H9 (cell line): ENCODE measurements around the gene POLDIP3. TPM values are rescaled to one million over a fixed set of nuclear protein-coding genes. Genes with fewer than 3 reads are reported as not detected.

Source experiments
- DNase-seq: peaks from one replicate; pipeline ENCODE4 v3.0.0-alpha.2; 2017
- H2AFZ ChIP-seq: one replicate; pipeline ENCODE4 v1.6.1; 2013; ENCODE audit warnings: mild to moderate bottlenecking, low read length, control low read depth, moderate library complexity
- H2AK5ac ChIP-seq: 2 replicates; pipeline ENCODE4 v1.6.1; 2013; ENCODE audit warnings: low read length, control low read depth, mixed read lengths; ENCODE audit not compliant: insufficient read length
- H2BK120ac ChIP-seq: one replicate; pipeline ENCODE4 v1.6.1; 2013; ENCODE audit warnings: low read depth, mild to moderate bottlenecking, low read length, control low read depth, inconsistent platforms; ENCODE audit not compliant: poor library complexity, severe bottlenecking
- H2BK12ac ChIP-seq: 2 replicates; pipeline ENCODE4 v1.6.1; 2013; ENCODE audit warnings: low read length, control low read depth, mixed read lengths, low read depth; ENCODE audit not compliant: insufficient read length
- H2BK15ac ChIP-seq: 2 replicates; pipeline ENCODE4 v1.6.1; 2013; ENCODE audit warnings: low read depth, low read length, control low read depth
- H2BK20ac ChIP-seq: one replicate; pipeline ENCODE4 v1.6.1; 2013; ENCODE audit warnings: low read depth, mild to moderate bottlenecking, low read length, control low read depth, inconsistent platforms; ENCODE audit not compliant: poor library complexity, severe bottlenecking
- H2BK5ac ChIP-seq: 2 replicates; pipeline ENCODE4 v1.6.1; 2013; ENCODE audit warnings: low read length, control low read depth, mixed read lengths; ENCODE audit not compliant: insufficient read length
- H3K14ac ChIP-seq: 2 replicates; pipeline ENCODE4 v1.6.1; 2013; ENCODE audit warnings: low read length, control low read depth; ENCODE audit not compliant: insufficient read depth
- H3K18ac ChIP-seq: 2 replicates; pipeline ENCODE4 v1.6.1; 2013; ENCODE audit warnings: low read depth, mild to moderate bottlenecking, mixed read lengths, low read length, control low read depth; ENCODE audit not compliant: insufficient read length
- H3K23ac ChIP-seq: 2 replicates; pipeline ENCODE4 v1.6.1; 2013; ENCODE audit warnings: low read length, control low read depth, mixed read lengths, low read depth; ENCODE audit not compliant: insufficient read length
- H3K23me2 ChIP-seq: 2 replicates; pipeline ENCODE4 v1.6.1; 2013; ENCODE audit warnings: low read depth, mild to moderate bottlenecking, mixed read lengths, low read length, control low read depth; ENCODE audit not compliant: insufficient read length, poor library complexity, severe bottlenecking
- H3K27ac ChIP-seq: 2 replicates; pipeline ENCODE4 v1.5.1; 2013; ENCODE audit warnings: low read length, control low read depth, mixed read lengths, low read depth; ENCODE audit not compliant: insufficient read length
- H3K27me3 ChIP-seq: 2 replicates; pipeline ENCODE4 v1.6.1; 2013; ENCODE audit warnings: low read length, control low read depth, inconsistent platforms; ENCODE audit not compliant: insufficient read depth
- H3K4ac ChIP-seq: 2 replicates; pipeline ENCODE4 v1.6.1; 2013; ENCODE audit warnings: low read depth, mild to moderate bottlenecking, control low read depth, inconsistent platforms, low read length, moderate library complexity
- H3K4me1 ChIP-seq: 2 replicates; pipeline ENCODE4 v1.6.1; 2013; ENCODE audit warnings: low read length, control low read depth, inconsistent platforms; ENCODE audit not compliant: insufficient read depth
- H3K4me2 ChIP-seq: 2 replicates; pipeline ENCODE4 v1.6.1; 2013; ENCODE audit warnings: low read length, control low read depth, mixed read lengths; ENCODE audit not compliant: insufficient read length, insufficient read depth
- H3K56ac ChIP-seq: 2 replicates; pipeline ENCODE4 v1.6.1; 2013; ENCODE audit warnings: low read depth, mild to moderate bottlenecking, mixed read lengths, low read length, control low read depth; ENCODE audit not compliant: insufficient read length
- H3K79me1 ChIP-seq: 2 replicates; pipeline ENCODE4 v1.6.1; 2013; ENCODE audit warnings: low read depth, mild to moderate bottlenecking, moderate library complexity, low read length, control low read depth, inconsistent platforms; ENCODE audit not compliant: insufficient read depth, poor library complexity, severe bottlenecking
- H3K79me2 ChIP-seq: 2 replicates; pipeline ENCODE4 v1.6.1; 2013; ENCODE audit warnings: low read length, control low read depth, inconsistent platforms; ENCODE audit not compliant: insufficient read depth
- H3K9ac ChIP-seq: 2 replicates; pipeline ENCODE4 v1.6.1; 2013; ENCODE audit warnings: low read length, control low read depth, mixed read lengths; ENCODE audit not compliant: insufficient read length; ENCODE audit errors: extremely low read depth
- H3K9me3 ChIP-seq: one replicate; pipeline ENCODE4 v1.6.1; 2013; ENCODE audit warnings: low read depth, low read length, inconsistent platforms; ENCODE audit not compliant: control insufficient read depth
- H3T11ph ChIP-seq: one replicate; pipeline ENCODE4 v1.6.1; 2013; ENCODE audit warnings: mild to moderate bottlenecking, low read length, control low read depth, inconsistent platforms
- H4K20me1 ChIP-seq: one replicate; pipeline ENCODE4 v1.6.1; 2013; ENCODE audit not compliant: control insufficient read depth, insufficient read length, insufficient read depth
- H4K5ac ChIP-seq: 2 replicates; pipeline ENCODE4 v1.6.1; 2013; ENCODE audit warnings: low read depth, mild to moderate bottlenecking, mixed read lengths, low read length, control low read depth; ENCODE audit not compliant: insufficient read length
- H4K8ac ChIP-seq: replicated peaks from 2 replicates; pipeline ENCODE4 v1.6.1; 2013; ENCODE audit warnings: low read length, control low read depth, mixed read lengths, low read depth; ENCODE audit not compliant: insufficient read length
- H4K91ac ChIP-seq: 2 replicates; pipeline ENCODE4 v1.6.1; 2013; ENCODE audit warnings: low read depth, mild to moderate bottlenecking, moderate library complexity, mixed read lengths, low read length, control low read depth; ENCODE audit not compliant: insufficient read length
- H3K27ac Mint-ChIP-seq, 3 experiments: 2 replicates in 2 of 3; 3 replicates in 1 of 3; pipeline ENCODE4 v1.8.0; 2020 to 2021; ENCODE audit warnings: mixed read lengths in 3 of 3, mild to moderate bottlenecking in 1 of 3, moderate library complexity in 1 of 3
- H3K27me3 Mint-ChIP-seq: 2 replicates; pipeline ENCODE4 v1.8.0; 2021; ENCODE audit warnings: low read depth, mild to moderate bottlenecking, moderate library complexity, mixed read lengths
- H3K36me3 Mint-ChIP-seq, 3 experiments: 2 replicates in 2 of 3; 3 replicates in 1 of 3; pipeline ENCODE4 v1.8.0; 2020 to 2021; ENCODE audit warnings: low read depth in 3 of 3, mixed read lengths in 3 of 3; ENCODE audit not compliant: insufficient read depth in 1 of 3
- H3K4me1 Mint-ChIP-seq, 2 experiments: 2 replicates each; pipeline ENCODE4 v1.8.0; 2020; ENCODE audit warnings: mixed read lengths in 2 of 2
- H3K4me3 Mint-ChIP-seq, 2 experiments: 2 replicates in 1 of 2; 3 replicates in 1 of 2; pipeline ENCODE4 v1.8.0; 2020 to 2021; ENCODE audit warnings: mild to moderate bottlenecking in 2 of 2, mixed read lengths in 2 of 2, moderate library complexity in 1 of 2
- H3K9me3 Mint-ChIP-seq, 2 experiments: 2 replicates in 1 of 2; 3 replicates in 1 of 2; pipeline ENCODE4 v1.8.0; 2020; ENCODE audit warnings: mild to moderate bottlenecking in 2 of 2, mixed read lengths in 2 of 2, moderate library complexity in 1 of 2
- WGBS: extraction: QIAGEN DNeasy Blood & Tissue Kit; methylation state at CpG from one replicate; pipeline ENCODE4 v1.1.7; 2013; ENCODE audit warnings: missing lambda C conversion rate, low lambda C conversion rate, mixed read lengths; ENCODE audit not compliant: insufficient read length; ENCODE audit errors: extremely low coverage; 5-methylcytosine and 5-hydroxymethylcytosine counted together
- total RNA-seq: library from RNA; stranded (reverse); gene quantifications from 2 replicates; pipeline ENCODE4 v1.2.1, GENCODE V29; 2021
- TF ChIP-seq, protein P1 (sequence below): fragments of 200-600 bp; sonication (generic); conservative IDR thresholded peaks from 3 replicates; pipeline ENCODE4 v1.8.0; 2021; ENCODE audit warnings: antibody characterized with exemption, mild to moderate bottlenecking

The POLDIP3 gene
- total RNA-seq, 1 experiment from 2014 or later = 90.8 TPM

DNA sequence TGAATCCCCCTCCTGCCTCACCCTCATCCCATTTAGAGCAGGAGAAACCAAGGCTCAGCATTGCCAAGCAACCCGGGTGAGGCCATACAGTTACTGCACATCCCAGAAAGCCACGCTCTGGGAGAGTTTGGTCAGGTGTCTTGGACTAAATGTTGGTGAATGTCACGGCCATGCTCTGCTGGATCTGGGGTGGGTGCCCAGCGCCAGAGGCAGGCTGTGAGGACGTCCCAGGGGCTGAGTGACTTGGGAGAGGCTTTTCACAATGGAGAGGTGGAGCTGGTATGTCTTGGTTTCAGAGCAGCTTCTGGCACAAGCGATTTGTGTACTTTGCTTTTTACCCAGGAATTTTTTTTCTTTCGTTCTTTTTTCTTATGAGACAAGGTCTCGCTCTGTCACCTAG is 54.3 kb downstream of the POLDIP3 start:
- Histone ChIP-seq H2AK5ac (no peak overlapping the region), H3K23me2 (no peaks in the 10 kb centered on the region), H3T11ph (no peak overlapping the region), H4K8ac (no peak overlapping the region), H3K27me3 (no peaks in the 10 kb centered on the region), H2AFZ (no peak overlapping the region), H2BK20ac (no peak overlapping the region), H3K56ac (no peak overlapping the region), H2BK5ac (no peak overlapping the region), H3K23ac (no peak overlapping the region), H3K14ac (no peak overlapping the region), H3K4me2 (no peak overlapping the region), H4K5ac (no peak overlapping the region), H3K9ac (no peak overlapping the region), H3K79me1 (no peaks in the 10 kb centered on the region), H3K79me2 (no peaks in the 10 kb centered on the region), H2BK120ac (no peak overlapping the region), H3K4ac (no peak overlapping the region), H4K20me1 (no peaks in the 10 kb centered on the region), H3K4me1 (peaks cover 4% of the 10 kb centered on the region; the same call in 1 of the 2 replicates), H2BK12ac (no peak overlapping the region), H3K27ac (no peak overlapping the region), H3K9me3 (no peaks in the 10 kb centered on the region), H3K18ac (no peak overlapping the region), H2BK15ac (no peak overlapping the region), H4K91ac (no peak overlapping the region)
- WGBS = no CpG with 5 or more reads among the region's 8 CpGs
- no peak overlapping the region for H3K4me3 Mint-ChIP-seq
- H3K27ac Mint-ChIP-seq = no peak overlapping the region
- H3K27me3 Mint-ChIP-seq = peaks cover 30% of the 10 kb centered on the region
- peaks cover 0 to 3% of the 10 kb centered on the region in 2 experiments; a peak in 1 of 5 replicates for H3K9me3 Mint-ChIP-seq
- DNase-seq = no peak
- peaks cover 0 to 9% (median 3%) of the 10 kb centered on the region in 3 experiments; a peak in 5 of 7 replicates for H3K36me3 Mint-ChIP-seq
- TF ChIP-seq, protein P1, sequence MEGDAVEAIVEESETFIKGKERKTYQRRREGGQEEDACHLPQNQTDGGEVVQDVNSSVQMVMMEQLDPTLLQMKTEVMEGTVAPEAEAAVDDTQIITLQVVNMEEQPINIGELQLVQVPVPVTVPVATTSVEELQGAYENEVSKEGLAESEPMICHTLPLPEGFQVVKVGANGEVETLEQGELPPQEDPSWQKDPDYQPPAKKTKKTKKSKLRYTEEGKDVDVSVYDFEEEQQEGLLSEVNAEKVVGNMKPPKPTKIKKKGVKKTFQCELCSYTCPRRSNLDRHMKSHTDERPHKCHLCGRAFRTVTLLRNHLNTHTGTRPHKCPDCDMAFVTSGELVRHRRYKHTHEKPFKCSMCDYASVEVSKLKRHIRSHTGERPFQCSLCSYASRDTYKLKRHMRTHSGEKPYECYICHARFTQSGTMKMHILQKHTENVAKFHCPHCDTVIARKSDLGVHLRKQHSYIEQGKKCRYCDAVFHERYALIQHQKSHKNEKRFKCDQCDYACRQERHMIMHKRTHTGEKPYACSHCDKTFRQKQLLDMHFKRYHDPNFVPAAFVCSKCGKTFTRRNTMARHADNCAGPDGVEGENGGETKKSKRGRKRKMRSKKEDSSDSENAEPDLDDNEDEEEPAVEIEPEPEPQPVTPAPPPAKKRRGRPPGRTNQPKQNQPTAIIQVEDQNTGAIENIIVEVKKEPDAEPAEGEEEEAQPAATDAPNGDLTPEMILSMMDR = no peak
- peaks cover 9 to 21% of the 10 kb centered on the region in 2 experiments for H3K4me1 Mint-ChIP-seq
